SU-DHL-6 (cell line): ENCODE data around the gene CHRNE.

Experiments used
- H2AFZ ChIP-seq: fragments of 200-600 bp; sonication (generic); 2 replicates; pipeline ENCODE4 v1.6.1; 2014; ENCODE audit warnings: low read depth, mild to moderate bottlenecking, moderate library complexity, mixed read lengths, antibody characterized with exemption, low read length; ENCODE audit not compliant: severe bottlenecking
- H3F3A ChIP-seq: fragments of 200-600 bp; shearing (Covaris generic); 2 replicates; pipeline ENCODE4 v1.6.0; 2016; ENCODE audit warnings: antibody characterized with exemption, mild to moderate bottlenecking; ENCODE audit not compliant: insufficient read depth
- H3K27ac ChIP-seq: fragments of 200-600 bp; sonication (generic); 2 replicates; pipeline ENCODE4 v1.5.1; 2016; ENCODE audit warnings: low read depth, mild to moderate bottlenecking, low read length, moderate library complexity, mixed read lengths
- H3K27me3 ChIP-seq: fragments of 200-600 bp; sonication (generic), shearing (Covaris generic); 2 replicates; pipeline ENCODE4 v1.6.0; 2014; ENCODE audit warnings: mild to moderate bottlenecking, low read length
- H3K36me3 ChIP-seq: fragments of 200-600 bp; sonication (generic); 2 replicates; pipeline ENCODE4 v1.6.1; 2014; ENCODE audit warnings: mild to moderate bottlenecking, low read length, mixed read lengths
- H3K4me2 ChIP-seq: fragments of 300-600, 200-600 bp; shearing (Covaris generic), sonication (generic); 2 replicates; pipeline ENCODE4 v1.6.0; 2014; ENCODE audit warnings: low read length, low read depth, mild to moderate bottlenecking; ENCODE audit not compliant: poor library complexity, severe bottlenecking
- H3K4me3 ChIP-seq: fragments of 200-600 bp; sonication (generic); 2 replicates; pipeline ENCODE4 v1.5.1; 2014; ENCODE audit warnings: antibody characterized with exemption, low read length, mild to moderate bottlenecking, mixed read lengths; ENCODE audit not compliant: insufficient read depth, poor library complexity, severe bottlenecking
- H3K79me2 ChIP-seq: fragments of 200-600 bp; sonication (generic); 2 replicates; pipeline ENCODE4 v1.6.1; 2014; ENCODE audit warnings: mild to moderate bottlenecking, low read length, moderate library complexity; ENCODE audit not compliant: insufficient read depth
- H3K9ac ChIP-seq: fragments of 200-600 bp; sonication (generic); 2 replicates; pipeline ENCODE4 v1.7.0; 2014; ENCODE audit warnings: mild to moderate bottlenecking, low read length
- H3K9me2 ChIP-seq: fragments of 200-600 bp; sonication (generic); replicated peaks from 2 replicates; pipeline ENCODE4 v1.6.1; 2014; ENCODE audit warnings: low read length; ENCODE audit not compliant: insufficient read depth
- H3K9me3 ChIP-seq: fragments of 200-600 bp; sonication (generic); 2 replicates; pipeline ENCODE4 v1.6.1; 2014; ENCODE audit warnings: low read length, mixed read lengths; ENCODE audit not compliant: insufficient read depth
- H4K20me1 ChIP-seq: fragments of 200-600 bp; sonication (generic); 2 replicates; pipeline ENCODE4 v1.6.1; 2014; ENCODE audit warnings: low read depth, mild to moderate bottlenecking, antibody characterized with exemption, low read length, moderate library complexity, mixed read lengths
- CTCF ChIP-seq: fragments of 200-600 bp; sonication (generic); IDR thresholded peaks from one replicate; pipeline ENCODE4 v1.5.1; 2017; ENCODE audit warnings: antibody characterized with exemption, mild to moderate bottlenecking, low read length, moderate library complexity; ENCODE audit not compliant: insufficient read depth, poor library complexity, severe bottlenecking
- EZH2phosphoT487 ChIP-seq: fragments of 200-600 bp; sonication (generic), shearing (Covaris generic); conservative IDR thresholded peaks from 2 replicates; pipeline ENCODE4 v1.6.1; 2018; ENCODE audit warnings: mild to moderate bottlenecking, antibody characterized with exemption, low read length, moderate library complexity, mixed read lengths

Gene CHRNE

GRCh38 chr17:4950075-4950745, 47.3 kb upstream of the CHRNE start:
- H3K79me2 ChIP-seq: peaks cover 30% of the 10 kb centered on the region
- no peaks in the 10 kb centered on the region for H3K27me3 ChIP-seq
- TF ChIP-seq EZH2phosphoT487 (no peak), CTCF (no peak)
- peak overlapping the region; percentile 100 for H3K9ac ChIP-seq
- H3K4me2 ChIP-seq: peak overlapping the region; percentile 98
- H3K9me2 ChIP-seq: no peaks in the 10 kb centered on the region
- peak overlapping the region; percentile 100 for H3K4me3 ChIP-seq
- peaks cover 11% of the 10 kb centered on the region; the same call in 1 of the 2 replicates for H3K36me3 ChIP-seq
- H4K20me1 ChIP-seq: peaks cover 3% of the 10 kb centered on the region; the same call in 1 of the 2 replicates
- no peaks in the 10 kb centered on the region for H3K9me3 ChIP-seq
- H2AFZ ChIP-seq: peak overlapping the region; percentile 21
- H3K27ac ChIP-seq: peak overlapping the region; percentile 100
- peaks cover 36% of the 10 kb centered on the region for H3F3A ChIP-seq

GRCh38 chr17:4949321-4950074, 46.6 kb upstream of the CHRNE start:
- Histone ChIP-seq H3K9ac (peak overlapping the region; percentile 100), H3K4me2 (peak overlapping the region; percentile 98), H3K4me3 (peak overlapping the region; percentile 100), H3F3A (peaks cover 44% of the 10 kb centered on the region), H3K27me3 (no peaks in the 10 kb centered on the region), H3K9me3 (no peaks in the 10 kb centered on the region), H2AFZ (peak overlapping the region; percentile 63), H4K20me1 (peaks cover 3% of the 10 kb centered on the region; the same call in 1 of the 2 replicates), H3K36me3 (peaks cover 11% of the 10 kb centered on the region; the same call in 1 of the 2 replicates), H3K27ac (peak overlapping the region; percentile 100), H3K9me2 (no peaks in the 10 kb centered on the region), H3K79me2 (peaks cover 31% of the 10 kb centered on the region)
- TF ChIP-seq CTCF (no peak), EZH2phosphoT487 (no peak)

GRCh38 chr17:4948931-4949320, 46.0 kb upstream of the CHRNE start:
- Histone ChIP-seq H3K79me2 (peaks cover 31% of the 10 kb centered on the region), H3K27ac (peak overlapping the region; percentile 100), H3F3A (peaks cover 49% of the 10 kb centered on the region), H3K27me3 (no peaks in the 10 kb centered on the region), H3K4me2 (peak overlapping the region; percentile 98), H2AFZ (no peak overlapping the region), H3K36me3 (peaks cover 11% of the 10 kb centered on the region; the same call in 1 of the 2 replicates), H3K9ac (peak overlapping the region; percentile 100), H3K9me3 (no peaks in the 10 kb centered on the region), H4K20me1 (peaks cover 3% of the 10 kb centered on the region; the same call in 1 of the 2 replicates), H3K4me3 (peak overlapping the region; percentile 100), H3K9me2 (no peaks in the 10 kb centered on the region)
- TF ChIP-seq CTCF (no peak), EZH2phosphoT487 (no peak)
